Measurements from ENCODE around the gene SSH2. TPM values are rescaled to one million over a fixed set of nuclear protein-coding genes. Genes with fewer than 3 reads are reported as not detected.

SSH2 gene
- total and polyA plus RNA-seq, 2 experiments from 2014 or later = 9.9 to 12.7 TPM

GRCh38 chr17:29649359-29649758 lies 280.7 kb downstream of the SSH2 start:
- no peaks in the 10 kb centered on the region for H3K9me3 ChIP-seq (ENCODE audit: low read depth)
- no peaks in the 10 kb centered on the region for H4K20me1 ChIP-seq (ENCODE audit: insufficient read depth, poor library complexity, severe bottlenecking)
- no peak overlapping the region for H3K27ac ChIP-seq
- no peak overlapping the region for H3K4me3 ChIP-seq
- H3K79me2 ChIP-seq = no peaks in the 10 kb centered on the region
- H3K36me3 ChIP-seq (replicated peaks; ENCODE audit: insufficient read depth, low read depth) = no peaks in the 10 kb centered on the region
- no peak overlapping the region for H3K4me2 ChIP-seq
- 96% methylated on average over 5 of the region's 5 CpGs for WGBS (ENCODE audit: low lambda C conversion rate, missing lambda C conversion rate)
- no peaks in the 10 kb centered on the region for H3K4me1 ChIP-seq (ENCODE audit: insufficient read depth)
- no peak for DNase-seq (ENCODE audit: low spot score)
- H3K9me2 ChIP-seq (replicated peaks; ENCODE audit: insufficient read depth) = no peaks in the 10 kb centered on the region
- H3K27me3 ChIP-seq = no peaks in the 10 kb centered on the region
- H2AFZ ChIP-seq = no peak overlapping the region
- no peak for TF ChIP-seq EZH2phosphoT487 (IDR thresholded peaks at IDR 0.05; ENCODE audit: low read depth, severe bottlenecking, unreplicated experiment)
- TF ChIP-seq EZH2 (IDR thresholded peaks at IDR 0.05; ENCODE audit: borderline replicate concordance) = no peak
- TF ChIP-seq, protein P1, sequence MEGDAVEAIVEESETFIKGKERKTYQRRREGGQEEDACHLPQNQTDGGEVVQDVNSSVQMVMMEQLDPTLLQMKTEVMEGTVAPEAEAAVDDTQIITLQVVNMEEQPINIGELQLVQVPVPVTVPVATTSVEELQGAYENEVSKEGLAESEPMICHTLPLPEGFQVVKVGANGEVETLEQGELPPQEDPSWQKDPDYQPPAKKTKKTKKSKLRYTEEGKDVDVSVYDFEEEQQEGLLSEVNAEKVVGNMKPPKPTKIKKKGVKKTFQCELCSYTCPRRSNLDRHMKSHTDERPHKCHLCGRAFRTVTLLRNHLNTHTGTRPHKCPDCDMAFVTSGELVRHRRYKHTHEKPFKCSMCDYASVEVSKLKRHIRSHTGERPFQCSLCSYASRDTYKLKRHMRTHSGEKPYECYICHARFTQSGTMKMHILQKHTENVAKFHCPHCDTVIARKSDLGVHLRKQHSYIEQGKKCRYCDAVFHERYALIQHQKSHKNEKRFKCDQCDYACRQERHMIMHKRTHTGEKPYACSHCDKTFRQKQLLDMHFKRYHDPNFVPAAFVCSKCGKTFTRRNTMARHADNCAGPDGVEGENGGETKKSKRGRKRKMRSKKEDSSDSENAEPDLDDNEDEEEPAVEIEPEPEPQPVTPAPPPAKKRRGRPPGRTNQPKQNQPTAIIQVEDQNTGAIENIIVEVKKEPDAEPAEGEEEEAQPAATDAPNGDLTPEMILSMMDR (IDR thresholded peaks at IDR 0.05; ENCODE audit: poor library complexity) = no peak

- no peaks in the 10 kb centered on the region for H4K20me1 ChIP-seq (ENCODE audit: insufficient read depth, poor library complexity, severe bottlenecking)
- no peaks in the 10 kb centered on the region for H3K79me2 ChIP-seq
- DNase-seq (ENCODE audit: low spot score) = no peak
- TF ChIP-seq, protein P1 (IDR thresholded peaks at IDR 0.05; ENCODE audit: poor library complexity) = no peak
- TF ChIP-seq EZH2phosphoT487 (IDR thresholded peaks at IDR 0.05; ENCODE audit: low read depth, severe bottlenecking, unreplicated experiment) (no peak), EZH2 (IDR thresholded peaks at IDR 0.05; ENCODE audit: borderline replicate concordance) (no peak)
- no peak overlapping the region for H3K4me2 ChIP-seq
- no peaks in the 10 kb centered on the region for H3K9me3 ChIP-seq (ENCODE audit: low read depth)
- no peaks in the 10 kb centered on the region for H3K4me1 ChIP-seq (ENCODE audit: insufficient read depth)
- no peaks in the 10 kb centered on the region for H3K27me3 ChIP-seq
- WGBS (ENCODE audit: low lambda C conversion rate, missing lambda C conversion rate) = 91% methylated on average over 5 of the region's 5 CpGs
- H3K9me2 ChIP-seq (replicated peaks; ENCODE audit: insufficient read depth) = no peaks in the 10 kb centered on the region
- no peaks in the 10 kb centered on the region for H3K36me3 ChIP-seq (replicated peaks; ENCODE audit: insufficient read depth, low read depth)
- no peak overlapping the region for H3K27ac ChIP-seq
- no peak overlapping the region for H3K4me3 ChIP-seq
- H2AFZ ChIP-seq = no peak overlapping the region
Observed at GRCh38 chr17:29648005-29648404, 282.0 kb downstream of the SSH2 start.

DNA sequence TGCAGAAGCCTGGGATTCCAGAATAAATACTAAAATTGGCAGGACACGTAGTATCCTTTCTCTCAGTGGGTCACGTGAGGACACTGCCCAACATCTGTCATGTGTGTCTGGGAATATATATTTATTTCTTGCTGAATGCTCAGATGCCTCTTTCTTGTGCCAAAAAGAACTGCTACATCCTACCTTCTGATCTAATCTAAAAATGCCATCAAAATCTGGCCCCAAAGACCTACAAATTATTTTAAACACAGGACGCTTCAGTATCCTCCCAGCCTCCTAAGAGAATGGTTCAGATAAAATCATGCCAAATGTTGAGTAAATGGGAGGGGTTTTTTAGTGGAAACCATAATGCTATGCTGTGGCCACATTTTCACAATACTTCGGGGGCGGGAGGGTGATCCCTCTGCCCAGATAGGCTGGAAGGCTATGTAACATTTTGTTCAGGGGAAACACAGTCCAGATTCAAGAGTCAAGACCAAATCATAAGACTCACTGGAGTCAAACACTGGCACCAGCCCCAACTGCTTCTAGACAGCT lies 284.4 kb downstream of the SSH2 start:
- 79% methylated on average over 5 of the region's 5 CpGs for WGBS (ENCODE audit: low lambda C conversion rate, missing lambda C conversion rate)
- Histone ChIP-seq H3K9me3 (ENCODE audit: low read depth) (no peaks in the 10 kb centered on the region), H3K27ac (peak overlapping the region; percentile 25), H3K27me3 (no peaks in the 10 kb centered on the region), H3K36me3 (replicated peaks; ENCODE audit: insufficient read depth, low read depth) (no peaks in the 10 kb centered on the region), H3K9me2 (replicated peaks; ENCODE audit: insufficient read depth) (no peaks in the 10 kb centered on the region), H4K20me1 (ENCODE audit: insufficient read depth, poor library complexity, severe bottlenecking) (no peaks in the 10 kb centered on the region), H2AFZ (no peak overlapping the region), H3K4me2 (no peak overlapping the region), H3K4me1 (ENCODE audit: insufficient read depth) (no peaks in the 10 kb centered on the region), H3K4me3 (no peak overlapping the region), H3K79me2 (no peaks in the 10 kb centered on the region)
- TF ChIP-seq, protein P1 (IDR thresholded peaks at IDR 0.05; ENCODE audit: poor library complexity) = no peak
- TF ChIP-seq EZH2 (IDR thresholded peaks at IDR 0.05; ENCODE audit: borderline replicate concordance) = no peak
- TF ChIP-seq EZH2phosphoT487 (IDR thresholded peaks at IDR 0.05; ENCODE audit: low read depth, severe bottlenecking, unreplicated experiment) = no peak
- peak; percentile 33 for DNase-seq (ENCODE audit: low spot score)

- Histone ChIP-seq H3K9me2 (replicated peaks; ENCODE audit: insufficient read depth) (no peaks in the 10 kb centered on the region), H3K36me3 (replicated peaks; ENCODE audit: insufficient read depth, low read depth) (no peaks in the 10 kb centered on the region), H3K4me1 (ENCODE audit: insufficient read depth) (no peaks in the 10 kb centered on the region), H3K27me3 (no peaks in the 10 kb centered on the region), H3K9me3 (ENCODE audit: low read depth) (no peaks in the 10 kb centered on the region), H3K79me2 (no peaks in the 10 kb centered on the region), H4K20me1 (ENCODE audit: insufficient read depth, poor library complexity, severe bottlenecking) (no peaks in the 10 kb centered on the region), H2AFZ (no peak overlapping the region), H3K27ac (no peak overlapping the region), H3K4me2 (no peak overlapping the region), H3K4me3 (no peak overlapping the region)
- TF ChIP-seq EZH2 (IDR thresholded peaks at IDR 0.05; ENCODE audit: borderline replicate concordance) (no peak), EZH2phosphoT487 (IDR thresholded peaks at IDR 0.05; ENCODE audit: low read depth, severe bottlenecking, unreplicated experiment) (no peak)
- TF ChIP-seq, protein P1 (IDR thresholded peaks at IDR 0.05; ENCODE audit: poor library complexity) = no peak
- DNase-seq (ENCODE audit: low spot score) = no peak
- 75% methylated on average over 1 of the region's 1 CpG for WGBS (ENCODE audit: low lambda C conversion rate, missing lambda C conversion rate)
Observed at GRCh38 chr17:29643817-29644160, 286.2 kb downstream of the SSH2 start.
